Mesothelial cell of epicardium (in vitro differentiated cells): ENCODE data around the gene DMWD. TPM values are rescaled to one million over a fixed set of nuclear protein-coding genes. Genes with fewer than 3 reads are reported as not detected.

ENCODE experiments used
- DNase-seq, 2 experiments: peaks; one replicate each; pipeline ENCODE4 v3.0.0; 2021; ENCODE audit warnings: low spot score in 2 of 2; ENCODE audit not compliant: unreplicated experiment in 2 of 2
- H3K27ac Mint-ChIP-seq: 2 replicates; pipeline ENCODE4 v1.8.0; 2021; ENCODE audit warnings: mixed read lengths
- H3K27me3 Mint-ChIP-seq: 2 replicates; pipeline ENCODE4 v1.8.0; 2021; ENCODE audit warnings: low read depth, mixed read lengths
- H3K36me3 Mint-ChIP-seq: 2 replicates; pipeline ENCODE4 v1.8.0; 2021; ENCODE audit warnings: mixed read lengths
- H3K4me1 Mint-ChIP-seq: 2 replicates; pipeline ENCODE4 v1.8.0; 2021; ENCODE audit warnings: mixed read lengths
- H3K4me3 Mint-ChIP-seq: 2 replicates; pipeline ENCODE4 v1.8.0; 2021; ENCODE audit warnings: mild to moderate bottlenecking, moderate library complexity, mixed read lengths
- H3K9me3 Mint-ChIP-seq: 2 replicates; pipeline ENCODE4 v1.8.0; 2021; ENCODE audit warnings: mixed read lengths
- CTCF ChIP-seq: fragments of 200-600 bp; sonication (generic); IDR thresholded peaks from one replicate; pipeline ENCODE4 v1.5.0; 2021; ENCODE audit warnings: antibody characterized with exemption; ENCODE audit not compliant: unreplicated experiment
- total RNA-seq: library from RNA; stranded (reverse); gene quantifications from 3 replicates; pipeline ENCODE4 v1.2.1, GENCODE V29; 2021

The DMWD gene
- total RNA-seq, result 109 to 120 TPM (median 116 TPM) in 3 replicates

DNA sequence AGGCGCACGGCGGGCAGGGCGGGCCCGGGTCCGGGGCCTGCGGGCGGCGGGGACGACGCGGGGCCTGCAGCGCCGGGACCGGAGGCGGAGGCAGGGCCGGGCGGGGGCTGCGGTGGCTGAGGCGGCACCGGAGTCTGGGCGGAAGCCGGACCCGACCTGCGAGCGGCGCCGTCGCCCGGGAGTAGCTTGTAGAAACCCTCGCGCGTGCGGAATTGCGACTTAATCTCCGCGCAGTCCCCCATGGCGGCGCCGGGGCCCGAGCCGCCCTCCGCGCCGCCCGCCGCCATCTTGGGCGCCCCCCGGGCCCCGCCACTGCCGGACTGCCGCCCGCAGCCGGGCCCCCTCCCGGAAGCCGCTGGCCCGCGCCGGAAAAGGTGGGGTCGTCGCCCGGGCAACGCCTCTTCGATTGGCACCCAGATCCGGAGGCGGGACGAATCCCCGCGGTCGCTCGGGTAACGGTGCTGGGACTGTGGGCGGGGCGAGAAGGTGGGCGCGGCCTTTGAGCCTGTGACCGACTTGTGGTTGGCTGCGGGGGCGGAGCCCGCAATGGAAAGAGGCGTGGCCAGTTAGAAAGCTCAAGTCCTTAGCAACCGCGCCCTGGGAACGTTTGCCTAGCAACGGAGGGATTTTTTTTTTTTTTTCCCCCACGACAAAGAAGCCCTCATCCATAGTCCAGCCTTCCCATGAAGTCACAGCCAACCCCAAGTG lies at the start of gene DMWD:
DMWD (minus strand) TSS at position 376 of the 708 bp plus-strand sequence; CDS start at position 287, 89 bp downstream.
- Mint-ChIP-seq H3K9me3 (no peaks in the 10 kb centered on the region), H3K36me3 (peaks cover 13% of the 10 kb centered on the region), H3K4me1 (peaks cover 21% of the 10 kb centered on the region), H3K4me3 (peak within 1 kb of the TSS; percentile 91), H3K27me3 (no peaks in the 10 kb centered on the region), H3K27ac (peak within 1 kb of the TSS; percentile 90)
- DNase-seq, result peak; percentile 99 to 100
- no peak for TF ChIP-seq CTCF

DNA sequence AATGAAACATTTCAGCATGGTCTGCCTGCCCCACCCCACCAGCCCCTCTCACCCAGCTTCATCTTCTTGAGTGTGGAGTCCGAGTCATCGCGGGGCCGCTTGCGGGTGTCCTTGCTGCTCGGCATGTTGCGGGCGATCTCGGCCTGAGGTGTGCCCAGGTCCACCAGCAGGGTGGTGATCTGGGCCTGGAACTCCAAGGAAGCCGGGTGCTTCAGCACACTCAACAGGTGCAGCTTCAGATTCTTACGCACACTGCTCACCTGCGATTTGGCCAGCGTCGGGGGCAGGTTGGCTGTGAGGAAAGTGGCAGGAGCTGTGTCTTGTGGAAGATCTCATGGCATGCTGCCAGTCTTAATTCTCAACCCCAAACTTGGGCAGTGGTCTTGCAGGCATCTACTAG lies 49.6 kb upstream of the DMWD start:
- Mint-ChIP-seq H3K9me3 (no peaks in the 10 kb centered on the region), H3K36me3 (peaks cover 63% of the 10 kb centered on the region), H3K4me1 (no peaks in the 10 kb centered on the region), H3K27me3 (no peaks in the 10 kb centered on the region), H3K27ac (no peak overlapping the region), H3K4me3 (no peak overlapping the region)
- TF ChIP-seq CTCF, result no peak
- DNase-seq, result no peak

DNA sequence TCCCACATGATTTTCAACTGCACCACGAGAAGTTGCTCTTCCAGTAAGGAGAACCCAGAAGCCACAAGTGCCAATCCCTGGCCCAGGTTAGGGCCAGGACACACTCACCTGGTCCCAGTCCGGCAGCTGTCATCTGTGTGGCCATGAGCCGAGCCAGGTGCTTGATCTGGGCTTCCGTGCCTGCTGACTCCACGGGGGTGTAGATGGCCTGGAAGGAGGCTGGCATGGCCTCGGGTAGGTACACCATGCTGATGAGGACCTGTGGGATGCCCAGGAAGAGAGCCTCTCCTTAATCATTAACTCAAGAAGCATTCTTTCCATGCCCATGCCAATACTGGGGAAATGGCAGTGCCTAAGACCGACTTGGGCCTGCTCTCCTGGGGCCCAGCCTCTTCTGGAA lies 42.3 kb upstream of the DMWD start:
- TF ChIP-seq CTCF, result no peak
- H3K4me1 Mint-ChIP-seq, result no peaks in the 10 kb centered on the region
- H3K27me3 Mint-ChIP-seq, result no peaks in the 10 kb centered on the region
- no peak for DNase-seq
- no peak overlapping the region for H3K4me3 Mint-ChIP-seq
- H3K27ac Mint-ChIP-seq, result no peak overlapping the region
- no peaks in the 10 kb centered on the region for H3K9me3 Mint-ChIP-seq
- H3K36me3 Mint-ChIP-seq, result peaks cover 51% of the 10 kb centered on the region

GRCh38 chr19:45828945-45829344 lies 36.3 kb upstream of the DMWD start:
- DNase-seq, result no peak
- H3K27me3 Mint-ChIP-seq, result no peaks in the 10 kb centered on the region
- H3K9me3 Mint-ChIP-seq, result no peaks in the 10 kb centered on the region
- no peaks in the 10 kb centered on the region for H3K4me1 Mint-ChIP-seq
- H3K27ac Mint-ChIP-seq, result no peak overlapping the region
- TF ChIP-seq CTCF, result no peak
- H3K36me3 Mint-ChIP-seq, result peaks cover 31% of the 10 kb centered on the region
- no peak overlapping the region for H3K4me3 Mint-ChIP-seq

GRCh38 chr19:45828523-45828922 lies 35.9 kb upstream of the DMWD start:
- H3K9me3 Mint-ChIP-seq, result no peaks in the 10 kb centered on the region
- H3K4me3 Mint-ChIP-seq, result no peak overlapping the region
- H3K36me3 Mint-ChIP-seq, result peaks cover 30% of the 10 kb centered on the region
- DNase-seq, result no peak
- no peaks in the 10 kb centered on the region for H3K27me3 Mint-ChIP-seq
- H3K27ac Mint-ChIP-seq, result no peak overlapping the region
- H3K4me1 Mint-ChIP-seq, result no peaks in the 10 kb centered on the region
- TF ChIP-seq CTCF, result no peak
